Naive B cell (primary cell): ENCODE data around the gene SHISAL1. TPM values are rescaled to one million over a fixed set of nuclear protein-coding genes. Genes with fewer than 3 reads are reported as not detected.
A peak's percentile ranks its signal among the peaks of the same experiment; 100 is the strongest.

Experiments used
- ATAC-seq, 2 donors: fragments of 150-1000 bp; cut with Tn5 transposase; 2 replicates each; pipeline ENCODE4 v1.10.0; 2021; ENCODE audit warnings: low read depth in 2 of 2, mild to moderate bottlenecking in 2 of 2, moderate library complexity in 2 of 2
- DNase-seq: peaks from one replicate; pipeline ENCODE4 v3.0.0; 2022
- H3K27ac Mint-ChIP-seq, 6 donors: one replicate each; pipeline ENCODE4 v1.8.0; 2020 to 2022; ENCODE audit warnings: mild to moderate bottlenecking in 6 of 6, mixed read lengths in 6 of 6, moderate library complexity in 5 of 6, inconsistent platforms in 2 of 6
- H3K27me3 Mint-ChIP-seq, 3 donors: one replicate each; pipeline ENCODE4 v1.8.0; 2021 to 2022; ENCODE audit warnings: mixed read lengths in 3 of 3, mild to moderate bottlenecking in 1 of 3
- H3K36me3 Mint-ChIP-seq, 2 donors: one replicate each; pipeline ENCODE4 v1.8.0; 2020 to 2022; ENCODE audit warnings: mixed read lengths in 2 of 2, inconsistent platforms in 1 of 2, mild to moderate bottlenecking in 1 of 2
- H3K4me1 Mint-ChIP-seq, 3 donors: one replicate each; pipeline ENCODE4 v1.8.0; 2020 to 2022; ENCODE audit warnings: mixed read lengths in 3 of 3, inconsistent platforms in 1 of 3, mild to moderate bottlenecking in 1 of 3, moderate library complexity in 1 of 3
- H3K4me3 Mint-ChIP-seq, 8 donors: one replicate each; pipeline ENCODE4 v1.8.0; 2020 to 2022; ENCODE audit warnings: mild to moderate bottlenecking in 8 of 8, mixed read lengths in 8 of 8, moderate library complexity in 8 of 8, inconsistent platforms in 2 of 8
- H3K9me3 Mint-ChIP-seq, 7 donors: one replicate each; pipeline ENCODE4 v1.8.0; 2020 to 2022; ENCODE audit warnings: mixed read lengths in 7 of 7, mild to moderate bottlenecking in 5 of 7, inconsistent platforms in 2 of 7, moderate library complexity in 1 of 7
- polyA plus RNA-seq, 6 donors: library from polyadenylated mRNA; unstranded; fragments of 300-500 nt; fragmentation: Illumina TruSeq; gene quantifications; one replicate each; pipeline ENCODE4 v1.2.3, GENCODE V29; 2021; ENCODE audit warnings: low read depth in 6 of 6

SHISAL1 gene
- polyA plus RNA-seq, 6 donors from 2014 or later: not detected

DNA sequence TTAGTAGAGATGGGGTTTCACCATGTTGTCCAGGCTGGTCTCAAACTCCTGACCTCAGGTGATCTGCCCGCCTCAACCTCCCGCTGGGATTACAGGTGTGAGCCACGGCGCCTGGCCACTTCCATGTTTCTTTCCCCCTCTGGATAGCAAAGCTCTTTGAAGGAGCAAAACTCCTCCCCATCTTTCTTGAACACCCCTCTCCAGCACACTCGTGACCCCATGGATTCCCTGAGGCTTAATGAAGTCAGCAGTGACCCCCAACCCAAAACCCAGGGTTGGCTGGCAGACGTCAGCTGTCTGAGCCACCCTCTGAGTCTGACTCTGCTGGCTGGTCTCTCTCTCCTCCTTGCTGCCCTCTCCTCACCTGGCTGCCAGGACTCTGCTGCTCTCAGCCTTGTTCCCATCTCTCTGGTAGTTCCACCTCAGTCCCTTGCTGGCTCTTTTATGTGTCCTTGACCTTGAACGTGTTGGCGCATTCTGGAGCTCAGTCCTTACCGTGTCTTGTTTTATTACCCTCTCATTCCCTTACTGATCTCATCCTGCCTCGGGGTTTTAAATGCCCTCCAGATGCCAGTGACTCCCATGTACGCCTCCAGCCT lies 87.6 kb downstream of the SHISAL1 start:
- Mint-ChIP-seq H3K36me3 (peaks cover 4 to 16% of the 10 kb centered on the region in 2 donors), H3K27ac (peak overlapping the region in 1 of 6 donors; percentile 17), H3K4me3 (no peak overlapping the region), H3K9me3 (peaks cover 3 to 34% (median 15%) of the 10 kb centered on the region in 7 donors), H3K27me3 (peaks cover 18 to 25% (median 19%) of the 10 kb centered on the region in 3 donors), H3K4me1 (no peaks in the 10 kb centered on the region)
- DNase-seq: no peak
- ATAC-seq: no peak

DNA sequence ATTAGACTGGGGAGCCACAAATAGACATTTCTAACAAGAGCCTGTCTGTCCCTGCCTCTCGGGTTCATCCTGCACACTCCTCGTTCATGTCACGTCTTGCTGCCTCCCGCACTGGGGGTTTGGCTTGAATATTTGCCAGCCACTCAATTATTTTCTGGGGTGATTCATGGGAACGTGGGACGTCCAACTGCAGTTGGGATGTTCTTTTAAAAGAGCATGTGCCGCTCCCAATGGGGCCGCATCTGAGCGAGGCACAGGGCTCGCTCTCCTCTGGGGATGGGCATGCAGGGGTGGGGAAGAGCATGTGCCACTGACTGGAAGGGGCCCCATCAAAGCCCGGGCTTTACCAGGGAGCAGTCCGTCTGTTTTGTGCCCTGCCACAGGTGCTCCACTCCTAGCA lies 88.6 kb downstream of the SHISAL1 start:
- Mint-ChIP-seq H3K4me1 (no peaks in the 10 kb centered on the region), H3K27ac (no peak overlapping the region), H3K36me3 (peaks cover 1 to 16% of the 10 kb centered on the region in 2 donors), H3K9me3 (peaks cover 3 to 24% (median 13%) of the 10 kb centered on the region in 7 donors), H3K27me3 (peaks cover 10 to 25% (median 19%) of the 10 kb centered on the region in 3 donors), H3K4me3 (no peak overlapping the region)
- DNase-seq (no peak), ATAC-seq (no peak)

DNA sequence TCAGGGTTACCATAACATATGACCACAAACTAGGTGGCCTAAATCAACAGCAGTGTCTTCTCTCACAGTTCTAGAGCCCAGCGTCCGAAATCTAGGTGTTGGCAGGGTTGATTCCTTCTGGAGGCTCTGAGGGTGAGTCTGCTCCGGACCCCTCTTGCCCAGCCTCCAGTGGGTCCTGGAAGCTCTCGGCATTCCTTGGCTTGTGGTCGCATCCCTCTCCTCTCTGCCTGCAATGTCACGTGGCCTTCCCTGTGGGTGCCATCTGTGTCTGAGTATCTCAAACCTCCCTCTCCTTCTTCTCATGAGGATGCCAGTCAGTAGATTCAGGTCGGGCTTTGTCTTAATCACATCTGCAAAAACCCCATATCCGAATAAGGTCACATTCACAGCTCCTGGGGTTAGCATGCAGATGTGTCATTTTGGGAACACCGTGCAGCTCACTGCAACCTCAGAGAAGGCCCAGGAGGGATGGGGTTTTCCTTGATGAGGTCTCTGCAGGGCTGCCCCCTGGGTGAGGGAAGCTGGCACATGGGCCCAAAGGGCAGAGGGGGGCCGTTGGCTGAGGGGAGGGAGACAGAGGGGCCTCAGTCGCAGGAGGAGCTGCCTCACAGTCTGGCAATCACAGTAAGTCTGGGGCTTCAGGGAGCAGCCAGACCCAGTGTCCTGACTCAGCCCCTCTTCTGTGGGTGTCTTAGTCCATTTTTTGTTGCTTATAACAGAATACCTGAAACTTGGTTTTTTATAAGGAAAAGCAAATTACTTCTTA lies 90.9 kb downstream of the SHISAL1 start:
- H3K27ac Mint-ChIP-seq: peak overlapping the region in 2 of 6 donors; percentile 48 to 59
- ATAC-seq: no peak
- DNase-seq: no peak
- H3K36me3 Mint-ChIP-seq: peaks cover 0 to 10% of the 10 kb centered on the region in 2 donors
- H3K27me3 Mint-ChIP-seq: peaks cover 0 to 25% (median 19%) of the 10 kb centered on the region in 3 donors
- peaks cover 0 to 8% (median under 1%) of the 10 kb centered on the region in 7 donors for H3K9me3 Mint-ChIP-seq
- H3K4me3 Mint-ChIP-seq: no peak overlapping the region
- H3K4me1 Mint-ChIP-seq: no peaks in the 10 kb centered on the region

DNA sequence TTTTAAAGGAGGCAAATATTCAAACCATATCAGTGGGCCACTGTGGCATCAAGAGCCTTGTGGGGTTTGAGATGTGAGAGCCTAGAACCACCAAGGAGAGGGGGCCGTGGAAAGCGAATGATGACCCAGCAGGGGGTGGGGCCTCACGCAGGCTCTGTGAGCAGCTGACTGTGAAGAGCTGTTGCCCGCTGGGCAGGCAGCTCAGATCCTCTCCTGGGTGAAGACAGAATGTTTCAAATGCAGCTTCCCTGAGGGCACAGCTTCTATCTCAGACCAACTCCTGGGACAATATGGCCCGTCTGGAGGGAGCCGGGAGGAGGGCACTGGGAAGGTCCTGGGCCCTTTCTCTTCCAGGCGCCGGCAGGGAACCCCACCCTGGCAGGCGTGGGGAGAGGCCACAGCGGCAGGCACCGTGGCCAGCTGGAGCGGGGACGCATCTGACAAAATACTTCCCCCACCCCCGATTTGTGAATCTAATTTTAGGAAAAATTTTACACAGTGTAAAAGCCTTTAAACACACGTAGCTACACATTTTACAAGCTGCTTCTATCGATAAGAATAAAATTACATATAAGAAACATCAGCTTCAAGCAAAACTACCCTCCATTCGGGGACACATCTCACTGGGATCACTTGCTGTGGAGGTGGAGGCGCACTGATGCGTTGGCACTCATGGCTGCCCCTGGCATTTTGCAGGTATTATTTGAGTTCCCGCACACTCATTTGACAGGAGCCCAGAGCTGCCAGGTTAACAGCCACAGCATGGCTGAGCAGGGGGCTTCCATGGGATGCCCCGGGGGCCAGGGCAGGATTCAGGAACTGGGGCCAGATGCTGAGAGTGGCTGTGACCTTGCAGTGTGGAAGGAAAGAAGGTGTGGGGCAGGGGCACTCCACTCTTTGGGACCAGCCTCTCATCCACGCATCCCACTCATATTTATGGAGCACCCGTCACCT lies 91.7 kb downstream of the SHISAL1 start:
- Mint-ChIP-seq H3K9me3 (peaks cover 0 to 8% (median 2%) of the 10 kb centered on the region in 7 donors), H3K4me3 (no peak overlapping the region), H3K27ac (no peak overlapping the region), H3K4me1 (no peaks in the 10 kb centered on the region), H3K36me3 (peaks cover 0 to 4% of the 10 kb centered on the region in 2 donors), H3K27me3 (peaks cover 0 to 19% (median 12%) of the 10 kb centered on the region in 3 donors)
- DNase-seq (no peak), ATAC-seq (no peak)

DNA sequence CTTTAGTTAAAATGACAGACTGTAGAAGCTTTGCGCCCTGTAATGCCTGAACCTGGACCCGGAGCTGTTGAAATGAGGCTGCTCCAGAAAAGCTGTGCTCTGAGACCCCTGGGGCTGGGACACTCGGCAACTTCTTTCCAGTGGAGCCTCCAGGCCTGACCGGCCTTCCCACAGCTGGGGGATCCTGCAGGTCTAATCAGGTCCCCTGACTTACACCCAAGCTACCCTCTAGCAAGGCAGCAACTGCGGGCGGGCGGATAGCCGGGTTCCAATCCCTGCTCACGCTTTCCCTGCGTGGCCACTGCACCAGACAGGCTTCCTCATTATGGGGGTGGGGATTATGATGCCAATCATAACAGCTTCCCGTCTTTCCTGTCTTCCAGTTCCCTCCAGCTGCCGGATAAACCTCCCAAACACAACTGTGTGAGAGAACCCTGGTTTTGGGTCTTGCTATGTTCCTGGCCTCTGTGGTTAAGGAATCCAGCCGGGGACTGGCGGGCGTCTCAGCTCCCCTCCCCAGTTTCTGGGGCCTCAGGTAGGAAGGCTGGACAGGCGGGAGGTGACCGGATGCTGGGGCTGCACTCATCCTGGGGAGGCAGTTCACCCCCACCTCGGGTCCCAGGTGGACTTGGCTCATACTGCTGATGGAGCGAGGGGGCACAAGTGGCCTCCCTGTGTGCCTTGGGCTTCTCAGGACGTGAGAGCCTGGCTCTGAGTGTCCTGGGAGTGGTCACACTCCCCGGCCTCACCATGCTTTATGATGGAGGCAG lies 93.5 kb downstream of the SHISAL1 start:
- Mint-ChIP-seq H3K4me1 (no peaks in the 10 kb centered on the region), H3K27ac (no peak overlapping the region), H3K36me3 (no peaks in the 10 kb centered on the region), H3K9me3 (peaks cover 0 to 4% (median 2%) of the 10 kb centered on the region in 7 donors), H3K4me3 (no peak overlapping the region), H3K27me3 (peaks cover 0 to 7% (median 0%) of the 10 kb centered on the region in 3 donors)
- no peak for DNase-seq
- ATAC-seq: no peak

DNA sequence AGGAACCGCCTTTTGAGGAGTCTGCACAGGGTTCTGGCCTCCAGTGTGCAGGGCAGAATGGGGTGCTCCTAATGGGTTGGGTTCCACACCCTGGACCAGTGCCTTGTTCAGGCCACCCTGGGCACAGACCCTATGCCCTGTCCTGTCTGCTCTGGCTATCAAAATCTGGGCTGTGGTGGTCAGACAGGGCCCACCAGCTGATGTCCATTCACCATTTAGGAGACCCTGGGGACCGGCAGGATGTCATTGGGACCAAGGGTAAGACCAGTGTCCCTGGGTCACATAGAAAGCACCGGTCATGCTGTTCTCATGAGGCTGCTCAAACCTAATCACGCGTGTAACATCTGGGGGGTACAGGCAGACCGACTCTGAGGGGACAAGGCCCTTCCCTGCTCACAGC lies 94.7 kb downstream of the SHISAL1 start:
- no peak for ATAC-seq
- Mint-ChIP-seq H3K36me3 (no peaks in the 10 kb centered on the region), H3K4me1 (no peaks in the 10 kb centered on the region), H3K9me3 (peaks cover 0 to 4% (median 2%) of the 10 kb centered on the region in 7 donors), H3K27me3 (peaks cover 0 to 7% (median 0%) of the 10 kb centered on the region in 3 donors), H3K27ac (no peak overlapping the region), H3K4me3 (no peak overlapping the region)
- DNase-seq: no peak

DNA sequence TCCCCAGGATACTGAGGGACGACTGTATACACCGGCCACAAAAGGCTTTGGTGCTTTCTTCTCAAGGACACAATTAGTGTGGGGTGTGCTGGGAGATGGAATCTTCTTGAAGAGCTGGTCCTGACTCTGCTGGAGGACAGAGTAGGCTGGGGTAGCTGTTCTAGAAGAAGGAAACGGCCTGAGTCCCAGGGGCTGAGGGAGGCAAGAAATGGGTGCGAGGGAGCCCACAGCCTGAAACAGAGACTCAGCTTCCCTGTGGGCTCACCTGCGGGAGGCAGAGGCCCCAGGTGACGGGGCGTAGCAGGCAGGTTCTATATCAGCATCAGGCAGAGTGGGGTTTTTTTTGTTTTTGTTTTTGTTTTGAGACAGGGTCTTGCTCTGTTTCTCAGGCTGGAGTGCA lies 95.4 kb downstream of the SHISAL1 start:
- no peak overlapping the region for H3K4me3 Mint-ChIP-seq

DNA sequence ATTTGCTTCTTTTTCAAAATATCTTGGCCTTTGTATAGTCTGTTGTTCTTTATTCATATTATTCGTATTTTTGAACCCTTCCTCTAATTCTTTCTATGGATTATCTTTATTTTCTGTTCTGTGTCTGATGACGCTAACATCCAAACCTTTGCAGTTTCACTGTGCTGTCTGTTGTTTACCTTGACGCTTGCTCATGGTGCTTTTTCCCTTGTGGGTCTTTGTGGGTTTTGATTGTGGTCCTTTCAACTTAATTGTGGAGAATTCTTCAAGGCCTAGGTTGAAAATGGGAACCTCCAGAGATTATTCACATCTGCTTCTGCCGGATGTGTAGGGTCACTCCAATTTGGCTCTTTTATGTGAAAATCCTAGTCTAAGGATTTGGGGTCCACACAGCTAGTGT lies 97.5 kb downstream of the SHISAL1 start:
- H3K27ac Mint-ChIP-seq: no peak overlapping the region
- DNase-seq (no peak), ATAC-seq (no peak)
- no peaks in the 10 kb centered on the region for H3K27me3 Mint-ChIP-seq
- peaks cover 0 to 14% (median 11%) of the 10 kb centered on the region in 3 donors for H3K4me1 Mint-ChIP-seq
- H3K4me3 Mint-ChIP-seq: no peak overlapping the region
- H3K36me3 Mint-ChIP-seq: peaks cover 0 to 14% of the 10 kb centered on the region in 2 donors
- H3K9me3 Mint-ChIP-seq: peaks cover 0 to 5% (median 2%) of the 10 kb centered on the region in 7 donors

More for the DNA sequence above, 95.4 kb downstream of the SHISAL1 start:
- DNase-seq (no peak), ATAC-seq (no peak)
- H3K27me3 Mint-ChIP-seq: peaks cover 0 to 7% (median 0%) of the 10 kb centered on the region in 3 donors
- H3K4me1 Mint-ChIP-seq: no peaks in the 10 kb centered on the region
- H3K27ac Mint-ChIP-seq: peak overlapping the region in 1 of 6 donors; percentile 92
- H3K9me3 Mint-ChIP-seq: peaks cover 0 to 4% (median 2%) of the 10 kb centered on the region in 7 donors
- H3K36me3 Mint-ChIP-seq: no peaks in the 10 kb centered on the region

DNA sequence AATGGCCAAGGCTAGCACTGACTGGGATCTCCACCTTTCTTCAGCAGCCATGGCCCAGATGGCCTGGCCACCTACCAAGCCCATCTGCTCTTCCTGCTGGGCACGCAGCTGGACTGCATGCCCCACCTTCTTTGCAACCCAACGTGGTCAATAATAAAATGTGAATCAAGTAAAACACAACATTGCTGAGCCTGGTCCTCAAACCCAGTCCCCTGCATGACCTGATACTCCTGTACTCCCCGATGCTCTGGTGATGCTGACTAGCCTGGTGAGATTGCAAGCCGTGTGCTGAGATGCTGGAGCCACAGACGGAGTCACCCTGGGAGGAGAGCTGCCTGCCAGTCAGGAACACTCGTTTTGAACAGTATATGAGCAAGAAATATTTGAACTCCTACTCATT lies 98.0 kb downstream of the SHISAL1 start:
- no peak for DNase-seq
- ATAC-seq: no peak
- H3K4me3 Mint-ChIP-seq: no peak overlapping the region
- H3K27ac Mint-ChIP-seq: no peak overlapping the region
- no peaks in the 10 kb centered on the region for H3K27me3 Mint-ChIP-seq
- H3K36me3 Mint-ChIP-seq: peaks cover 0 to 20% of the 10 kb centered on the region in 2 donors
- H3K9me3 Mint-ChIP-seq: peaks cover under 1 to 10% (median 7%) of the 10 kb centered on the region in 7 donors
- peaks cover 5 to 14% (median 12%) of the 10 kb centered on the region in 3 donors for H3K4me1 Mint-ChIP-seq

DNA sequence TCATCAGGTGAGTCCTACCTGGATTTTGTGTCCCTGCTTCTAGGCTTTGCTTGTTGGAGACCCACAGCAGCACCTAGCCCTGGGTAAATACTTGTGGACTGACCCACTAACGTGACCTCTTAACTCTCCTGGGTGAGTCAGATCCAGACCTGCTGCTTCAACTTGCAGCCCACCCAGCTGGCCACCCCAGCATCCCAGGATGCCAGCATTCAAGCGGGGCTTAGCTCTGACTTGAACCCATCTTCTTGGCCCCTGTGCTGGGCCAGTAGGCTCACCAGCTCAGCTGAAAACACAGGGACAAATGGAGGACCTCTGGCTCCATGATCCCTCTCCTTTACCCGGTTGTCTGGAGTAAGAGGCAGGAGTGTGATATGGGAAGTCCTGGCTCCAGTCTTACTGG lies 98.6 kb downstream of the SHISAL1 start:
- Mint-ChIP-seq H3K9me3 (peaks cover 5 to 15% (median 11%) of the 10 kb centered on the region in 7 donors), H3K36me3 (peaks cover 0 to 25% of the 10 kb centered on the region in 2 donors), H3K4me1 (peaks cover 11 to 17% (median 16%) of the 10 kb centered on the region in 3 donors), H3K27ac (no peak overlapping the region), H3K4me3 (no peak overlapping the region), H3K27me3 (no peaks in the 10 kb centered on the region)
- ATAC-seq: no peak
- no peak for DNase-seq

DNA sequence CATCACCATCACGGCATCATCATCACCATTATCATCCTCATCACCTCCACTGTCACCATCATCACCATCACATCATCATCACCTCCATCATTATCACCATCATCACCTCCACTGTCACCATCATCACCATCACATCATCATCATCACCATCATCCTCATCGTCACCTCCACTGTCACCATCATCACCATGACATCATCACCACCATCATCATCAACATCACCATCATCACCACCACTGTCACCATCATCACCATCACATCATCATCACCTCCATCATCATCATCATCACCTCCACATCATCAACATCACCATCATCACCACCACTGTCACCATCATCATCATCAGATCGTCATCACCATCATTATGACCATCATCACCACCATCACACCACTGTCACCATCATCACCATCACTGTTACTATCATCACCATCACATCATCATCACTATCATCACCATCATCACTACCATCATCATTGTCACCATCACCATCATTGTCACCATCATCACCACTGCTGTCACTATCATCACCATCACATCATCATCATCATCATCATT lies 99.2 kb downstream of the SHISAL1 start:
- peaks cover 0 to 25% of the 10 kb centered on the region in 2 donors for H3K36me3 Mint-ChIP-seq
- H3K9me3 Mint-ChIP-seq: peaks cover 5 to 18% (median 12%) of the 10 kb centered on the region in 7 donors
- DNase-seq: no peak
- no peak for ATAC-seq
- H3K4me3 Mint-ChIP-seq: no peak overlapping the region
- peaks cover 17 to 24% (median 22%) of the 10 kb centered on the region in 3 donors for H3K4me1 Mint-ChIP-seq
- H3K27me3 Mint-ChIP-seq: no peaks in the 10 kb centered on the region
- no peak overlapping the region for H3K27ac Mint-ChIP-seq

DNA sequence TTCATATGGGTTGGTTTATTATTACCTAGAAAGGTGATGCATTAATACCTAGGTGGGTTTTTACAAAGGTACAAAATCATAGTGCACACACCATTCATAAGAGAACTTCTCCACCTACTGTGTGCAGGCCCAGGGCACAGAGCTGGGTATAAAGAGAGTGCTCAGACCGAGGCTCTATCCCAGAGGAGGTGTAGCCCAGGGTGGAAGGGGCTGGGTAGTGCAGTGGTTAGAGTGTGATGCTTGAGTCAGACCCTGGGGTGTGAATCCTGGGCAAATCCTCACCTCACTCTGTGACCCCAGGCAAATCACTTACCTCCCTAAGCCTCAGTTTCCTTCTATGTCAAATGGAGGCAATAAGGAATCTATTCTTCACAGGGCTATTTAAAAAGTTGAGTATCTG lies 99.8 kb downstream of the SHISAL1 start:
- no peaks in the 10 kb centered on the region for H3K27me3 Mint-ChIP-seq
- DNase-seq: no peak
- ATAC-seq: no peak
- no peak overlapping the region for H3K27ac Mint-ChIP-seq
- H3K4me3 Mint-ChIP-seq: no peak overlapping the region
- peaks cover 5 to 18% (median 12%) of the 10 kb centered on the region in 7 donors for H3K9me3 Mint-ChIP-seq
- peaks cover 23 to 30% (median 29%) of the 10 kb centered on the region in 3 donors for H3K4me1 Mint-ChIP-seq
- peaks cover 0 to 25% of the 10 kb centered on the region in 2 donors for H3K36me3 Mint-ChIP-seq
